GM18951 (cell line): Measurements from ENCODE around the gene KATNAL1.

Source experiments
- POLR2A ChIP-seq: IDR thresholded peaks from 4 replicates; pipeline ENCODE4 v1.6.1; 2011; ENCODE audit warnings: mild to moderate bottlenecking; ENCODE audit not compliant: insufficient read length, insufficient read depth; ENCODE audit errors: extremely low read depth
- in situ Hi-C: fragments of 300-500 bp; cut with MboI; formaldehyde crosslinking; loops from one replicate; pipeline ENCODE4 v1.12.0; 2022; ENCODE audit warnings: low sequenced_read_pairs, mixed read lengths, inconsistent platforms; ENCODE audit not compliant: unreplicated experiment

Gene KATNAL1

GRCh38 chr13:30339738-30340330, 32.5 kb upstream of the KATNAL1 start:
- in situ Hi-C loops = no loop called here

GRCh38 chr13:30338952-30339351, 31.6 kb upstream of the KATNAL1 start:
- no peak for TF ChIP-seq POLR2A
- in situ Hi-C loops = no loop called here

More at GRCh38 chr13:30339738-30340330, 32.5 kb upstream of the KATNAL1 start:
- no peak for TF ChIP-seq POLR2A

GRCh38 chr13:30338331-30338851, 31.0 kb upstream of the KATNAL1 start:
- in situ Hi-C loops = no loop called here
- no peak for TF ChIP-seq POLR2A

- no peak for TF ChIP-seq POLR2A
- in situ Hi-C loops = no loop called here
Observed at GRCh38 chr13:30337061-30337610, 29.8 kb upstream of the KATNAL1 start.

GRCh38 chr13:30334663-30335386, 27.5 kb upstream of the KATNAL1 start:
- in situ Hi-C loops = no loop called here
- TF ChIP-seq POLR2A = no peak

- no peak for TF ChIP-seq POLR2A
Observed at GRCh38 chr13:30333616-30334015, 26.3 kb upstream of the KATNAL1 start.

GRCh38 chr13:30332456-30333143, 25.2 kb upstream of the KATNAL1 start:
- in situ Hi-C loops = no loop called here
- TF ChIP-seq POLR2A = no peak

More at GRCh38 chr13:30333616-30334015, 26.3 kb upstream of the KATNAL1 start:
- in situ Hi-C loops = no loop called here

- in situ Hi-C loops = no loop called here
- TF ChIP-seq POLR2A = no peak
Observed at GRCh38 chr13:30331331-30331771, 24.0 kb upstream of the KATNAL1 start.

- in situ Hi-C loops = no loop called here
- no peak for TF ChIP-seq POLR2A
Observed at GRCh38 chr13:30329009-30329585, 21.7 kb upstream of the KATNAL1 start.

GRCh38 chr13:30325668-30326067, 18.3 kb upstream of the KATNAL1 start:
- TF ChIP-seq POLR2A = no peak
- in situ Hi-C loops = no loop called here

GRCh38 chr13:30323524-30323923, 16.2 kb upstream of the KATNAL1 start:
- no peak for TF ChIP-seq POLR2A
- in situ Hi-C loops = no loop called here

GRCh38 chr13:30322428-30322827, 15.1 kb upstream of the KATNAL1 start:
- in situ Hi-C loops = no loop called here
- TF ChIP-seq POLR2A = no peak

- no peak for TF ChIP-seq POLR2A
- in situ Hi-C loops = no loop called here
Observed at GRCh38 chr13:30321256-30321655, 13.9 kb upstream of the KATNAL1 start.
